Spleen (tissue), 11 donors: ENCODE results near the gene KLHL42. TPM values are rescaled to one million over a fixed set of nuclear protein-coding genes. Genes with fewer than 3 reads are reported as not detected.

ENCODE experiments used
- DNase-seq: peaks from one replicate; pipeline ENCODE4 v3.0.0-alpha.2; 2020
- H3K27ac ChIP-seq, 8 donors: fragments of 200-600 bp; sonication (generic) in 7 of 8; 1 replicate in 4 of 8; 2 replicates in 4 of 8; pipeline versions ENCODE4 v1.5.0 to v1.8.0; 2016 to 2021; ENCODE audit warnings: inconsistent platforms in 4 of 8, mild to moderate bottlenecking in 4 of 8, moderate library complexity in 1 of 8
- H3K27me3 ChIP-seq, 7 donors: fragments of 200-600 bp; sonication (generic) in 6 of 7; replicated peaks in 1 of 7; 1 replicate in 4 of 7; 2 replicates in 3 of 7; pipeline versions ENCODE4 v1.5.0 to v1.8.0; 2016 to 2021; ENCODE audit warnings: inconsistent platforms in 3 of 7, mild to moderate bottlenecking in 1 of 7
- H3K36me3 ChIP-seq, 6 donors: fragments of 200-600 bp; sonication (generic) in 5 of 6; 1 replicate in 4 of 6; 2 replicates in 2 of 6; pipeline versions ENCODE4 v1.5.0 to v1.8.0; 2016 to 2021; ENCODE audit warnings: inconsistent platforms in 2 of 6
- H3K4me1 ChIP-seq, 6 donors: fragments of 200-600 bp; sonication (generic) in 5 of 6; 1 replicate in 3 of 6; 2 replicates in 3 of 6; pipeline versions ENCODE4 v1.5.0 to v1.8.0; 2016 to 2021; ENCODE audit warnings: inconsistent platforms in 3 of 6
- H3K4me3 ChIP-seq, 8 donors: fragments of 200-600 bp; sonication (generic) in 7 of 8; 1 replicate in 4 of 8; 2 replicates in 4 of 8; pipeline versions ENCODE4 v1.5.0 to v1.8.0; 2016 to 2021; ENCODE audit warnings: inconsistent platforms in 4 of 8, mild to moderate bottlenecking in 4 of 8, moderate library complexity in 2 of 8
- H3K9me3 ChIP-seq, 8 donors: fragments of 200-600 bp; sonication (generic) in 7 of 8; 1 replicate in 4 of 8; 2 replicates in 4 of 8; pipeline versions ENCODE4 v1.5.0 to v1.8.0; 2016 to 2021; ENCODE audit warnings: inconsistent platforms in 4 of 8
- CTCF ChIP-seq, 11 experiments: fragments of 200-600 bp in 7 of 11; fragments of 450-650 bp in 4 of 11; sonication (generic) in 4 of 11; IDR thresholded peaks in 8 of 11; conservative IDR thresholded peaks in 3 of 11; 1 replicate in 7 of 11; 2 replicates in 4 of 11; pipeline versions ENCODE4 v1.4.0 to v1.8.0; 2016 to 2021; ENCODE audit warnings: antibody characterized with exemption in 11 of 11, inconsistent platforms in 4 of 11, mild to moderate bottlenecking in 1 of 11
- POLR2A ChIP-seq, 3 donors: fragments of 450-650 bp; IDR thresholded peaks; one replicate each; pipeline ENCODE4 v1.5.1; 2017; ENCODE audit warnings: antibody characterized with exemption in 3 of 3, mild to moderate bottlenecking in 1 of 3
- POLR2AphosphoS5 ChIP-seq, 3 donors: sonication (generic); formaldehyde crosslinking; IDR thresholded peaks; one replicate each; pipeline ENCODE4 v1.5.1; 2017; ENCODE audit warnings: antibody characterized with exemption in 3 of 3
- WGBS, 5 donors: extraction: QIAGEN DNeasy Blood & Tissue Kit in 3 of 5; methylation state at CpG; one replicate each; pipeline versions ENCODE4 v1.1.5 to v1.1.7; 2013 to 2018; 5-methylcytosine and 5-hydroxymethylcytosine counted together
- intact Hi-C: fragments of 100-400 bp; cut with DNase I; formaldehyde crosslinking; loops from one replicate; pipeline ENCODE4 v1.15.0; 2023; ENCODE audit warnings: low total_unique reads
- polyA plus RNA-seq, 3 donors: library from polyadenylated mRNA; stranded (reverse); fragments of 200-250 nt; gene quantifications; one replicate each; pipeline ENCODE4 v1.2.1, GENCODE V29; 2013
- total RNA-seq, 7 donors: library from RNA; depleted of rRNA in 3 of 7; stranded (reverse); fragments of >200 nt in 3 of 7; fragmentation: NEBNext Ultra II Directional in 4 of 7; extraction: Animal tissue kit (Norgen Biotek cat#: 25700) in 4 of 7; gene quantifications; one replicate each; pipeline versions ENCODE4 v1.1.0 to v1.2.1, GENCODE V29; 2016 to 2021
- donor health status: healthy with polysubstance abuse.
- donor health status: DM: no; HTN: no; CAD: no; lungs with moderate emphysema.
- donor health status: DM: no; HTN: no; CAD: no.
- donor health status: Bipolar disorder and iron deficiency.
- donor health status: healthy.
- donor health status: DM: no; HTN: no; CAD: no.
- donor health status: DM: yes; HTN: yes; CAD: no.

KLHL42 gene
- total and polyA plus RNA-seq, 10 donors, result 4.4 to 24.9 (median 16.7) TPM

GRCh38 chr12:27781680-27782079 is 1.6 kb downstream of the KLHL42 start:
- H3K4me3 ChIP-seq, result peak overlapping the region in 2 of 8 donors; percentile 83 to 90
- intact Hi-C loops, result no loop called here

DNA sequence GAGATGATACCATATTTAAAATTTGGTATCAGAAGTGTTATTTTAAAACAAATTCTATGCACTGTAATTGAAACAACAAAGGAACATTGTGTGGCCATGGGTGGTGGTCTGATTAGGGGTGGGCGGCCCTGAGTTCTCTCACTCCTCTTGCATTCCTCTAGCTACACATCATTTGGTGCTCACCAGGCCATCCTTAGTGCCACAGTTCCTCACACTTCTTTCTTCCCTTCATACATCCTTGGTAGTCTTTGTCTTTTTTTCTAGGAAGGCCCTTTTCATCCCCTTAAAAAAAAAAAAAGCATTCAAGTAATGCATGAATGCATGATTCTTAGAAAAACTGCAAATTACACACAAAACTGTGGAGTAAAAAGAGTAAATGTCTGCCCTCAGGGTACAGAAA is 2.4 kb downstream of the KLHL42 start:
- Histone ChIP-seq H3K27ac (no peak overlapping the region), H3K4me1 (peaks cover 4 to 69% (median 49%) of the 10 kb centered on the region in 6 donors), H3K9me3 (no peaks in the 10 kb centered on the region), H3K27me3 (no peaks in the 10 kb centered on the region), H3K4me3 (no peak overlapping the region), H3K36me3 (no peaks in the 10 kb centered on the region)
- TF ChIP-seq POLR2A (IDR thresholded peaks at IDR 0.05), result no peak
- TF ChIP-seq POLR2AphosphoS5 (IDR thresholded peaks at IDR 0.05), result no peak
- no peak for TF ChIP-seq CTCF (IDR thresholded peaks at IDR 0.05 in 8 of 11, conservative IDR thresholded peaks at IDR 0.05 in 3 of 11)
- no peak for DNase-seq
- 92 to 100% (median 100%) methylated on average over 1 of the region's 1 CpG for WGBS, 5 donors
- intact Hi-C loops, result no loop called here

More at GRCh38 chr12:27781680-27782079, 1.6 kb downstream of the KLHL42 start:
- TF ChIP-seq POLR2AphosphoS5 (IDR thresholded peaks at IDR 0.05) (no peak), POLR2A (IDR thresholded peaks at IDR 0.05) (no peak), CTCF (IDR thresholded peaks at IDR 0.05 in 8 of 11, conservative IDR thresholded peaks at IDR 0.05 in 3 of 11) (no peak)
- peak overlapping the region in 3 of 8 donors; percentile 11 to 85 (median 22) for H3K27ac ChIP-seq
- peaks cover 4 to 69% (median 49%) of the 10 kb centered on the region in 6 donors for H3K4me1 ChIP-seq
- H3K27me3 ChIP-seq, result no peaks in the 10 kb centered on the region
- H3K36me3 ChIP-seq, result no peaks in the 10 kb centered on the region
- WGBS, 5 donors, result 70 to 81% (median 75%) methylated on average over 5 of the region's 5 CpGs
- no peaks in the 10 kb centered on the region for H3K9me3 ChIP-seq
- no peak for DNase-seq

DNA sequence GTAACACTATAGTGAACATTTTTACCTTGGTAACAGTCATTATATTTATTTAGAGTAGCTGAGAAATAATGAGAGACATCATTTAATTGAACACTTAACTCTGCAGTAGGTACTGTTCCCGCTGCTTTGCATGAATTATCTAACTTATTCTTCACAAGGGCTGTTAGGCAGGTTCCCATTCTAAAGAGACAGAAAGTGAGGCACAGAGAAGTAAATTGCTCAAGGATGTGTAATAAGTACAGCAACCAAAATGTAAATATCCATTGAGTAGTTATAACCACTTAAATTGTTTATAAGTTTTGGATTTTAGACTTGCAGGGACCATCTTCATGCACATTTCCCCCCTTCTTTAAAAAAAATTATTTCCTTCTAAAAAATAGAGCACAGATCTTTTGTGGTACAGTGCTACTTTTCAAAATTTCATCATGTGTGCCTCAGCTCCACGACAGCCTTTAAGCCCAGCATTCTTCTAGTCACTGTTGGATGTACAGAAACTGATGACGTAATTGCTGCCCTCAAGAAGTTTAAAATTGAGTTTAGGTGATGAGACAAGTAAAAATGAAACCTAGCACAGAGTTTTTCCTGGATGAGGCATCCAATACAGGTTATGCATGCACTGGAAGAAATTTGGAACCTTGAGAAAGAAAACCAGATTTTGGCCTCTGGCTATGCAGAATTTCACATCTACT is 6.0 kb downstream of the KLHL42 start:
- no peak for DNase-seq
- peaks cover 3 to 52% (median 38%) of the 10 kb centered on the region in 6 donors for H3K4me1 ChIP-seq
- no peaks in the 10 kb centered on the region for H3K27me3 ChIP-seq
- H3K27ac ChIP-seq, result no peak overlapping the region
- intact Hi-C loops, result no loop called here
- WGBS, 5 donors, result 49 to 78% (median 69%) methylated on average over 3 of the region's 3 CpGs
- H3K9me3 ChIP-seq, result no peaks in the 10 kb centered on the region
- peaks cover 0 to 15% (median 0%) of the 10 kb centered on the region in 6 donors for H3K36me3 ChIP-seq
- no peak overlapping the region for H3K4me3 ChIP-seq
- no peak for TF ChIP-seq CTCF (IDR thresholded peaks at IDR 0.05 in 8 of 11, conservative IDR thresholded peaks at IDR 0.05 in 3 of 11)
- TF ChIP-seq POLR2A (IDR thresholded peaks at IDR 0.05), result no peak
- no peak for TF ChIP-seq POLR2AphosphoS5 (IDR thresholded peaks at IDR 0.05)

GRCh38 chr12:27787559-27787958 is 7.5 kb downstream of the KLHL42 start:
- 77 to 92% (median 90%) methylated on average over 2 of the region's 2 CpGs for WGBS, 5 donors
- H3K27me3 ChIP-seq, result no peaks in the 10 kb centered on the region
- peaks cover 0 to 36% (median 22%) of the 10 kb centered on the region in 6 donors for H3K4me1 ChIP-seq
- intact Hi-C loops, result no loop called here
- TF ChIP-seq POLR2AphosphoS5 (IDR thresholded peaks at IDR 0.05) (no peak), POLR2A (IDR thresholded peaks at IDR 0.05) (no peak), CTCF (IDR thresholded peaks at IDR 0.05 in 8 of 11, conservative IDR thresholded peaks at IDR 0.05 in 3 of 11) (no peak)
- no peaks in the 10 kb centered on the region for H3K9me3 ChIP-seq
- H3K36me3 ChIP-seq, result peaks cover 0 to 30% (median 11%) of the 10 kb centered on the region in 6 donors
- DNase-seq, result no peak
- H3K27ac ChIP-seq, result no peak overlapping the region
- no peak overlapping the region for H3K4me3 ChIP-seq
